DMS114 treated with DMSO at 0.1 percent for 48 hours (cell line): ENCODE data around the gene ZNF619.
"Not testable (repeated sequence)": the region's sequence is repeated elsewhere in the genome, so short reads cannot be mapped to it uniquely, and the experiment has no call there.

Source experiments
- DNase-seq: peaks from one replicate; lab custom pipeline; 2025; ENCODE audit not compliant: unreplicated experiment; lab: John Stamatoyannopoulos, UW

ZNF619 gene

GRCh38 chr3:40476478-40477470, at the start of gene ZNF619:
Gene ZNF619 (plus strand): TSS chr3:40477122. CDS start chr3:40477980, 858 bp downstream.
- peak; percentile 24 for DNase-seq

- DNase-seq = no peak
Observed at GRCh38 chr3:40432793-40433192, 44.1 kb upstream of the ZNF619 start.

- DNase-seq = no peak
Observed at GRCh38 chr3:40437889-40438288, 39.0 kb upstream of the ZNF619 start.

GRCh38 chr3:40445062-40445461, 31.9 kb upstream of the ZNF619 start:
- DNase-seq = no peak

GRCh38 chr3:40445880-40446279, 31.0 kb upstream of the ZNF619 start:
- no peak for DNase-seq

GRCh38 chr3:40450438-40450837, 26.5 kb upstream of the ZNF619 start:
- no peak for DNase-seq

- DNase-seq = no peak
Observed at GRCh38 chr3:40451551-40451950, 25.4 kb upstream of the ZNF619 start.

- no peak for DNase-seq
Observed at GRCh38 chr3:40452057-40452456, 24.9 kb upstream of the ZNF619 start.

- DNase-seq = no peak
Observed at GRCh38 chr3:40452562-40452875, 24.4 kb upstream of the ZNF619 start.

- DNase-seq = peak; percentile 99
Observed at GRCh38 chr3:40452876-40453730, 23.8 kb upstream of the ZNF619 start.

GRCh38 chr3:40453933-40454332, 23.0 kb upstream of the ZNF619 start:
- DNase-seq = no peak

- DNase-seq = no peak
Observed at GRCh38 chr3:40455328-40455727, 21.6 kb upstream of the ZNF619 start.

GRCh38 chr3:40456279-40456939, 20.5 kb upstream of the ZNF619 start:
- DNase-seq = no peak

- peak; percentile 89 for DNase-seq
Observed at GRCh38 chr3:40456940-40457823, 19.7 kb upstream of the ZNF619 start, which contains the start of gene RPL14. Gene RPL14 (plus strand): TSS chr3:40457339. CDS start chr3:40457472, 133 bp downstream.

GRCh38 chr3:40458473-40458872, 18.4 kb upstream of the ZNF619 start:
- no peak for DNase-seq

- DNase-seq = not testable (repeated sequence)
Observed at GRCh38 chr3:40460481-40460880, 16.4 kb upstream of the ZNF619 start.

- DNase-seq = no peak
Observed at GRCh38 chr3:40461161-40461560, 15.8 kb upstream of the ZNF619 start.

GRCh38 chr3:40462838-40463237, 14.1 kb upstream of the ZNF619 start:
- DNase-seq = not testable (repeated sequence)

GRCh38 chr3:40463579-40463978, 13.3 kb upstream of the ZNF619 start:
- DNase-seq = no peak
